ENCODE results near the gene HOXA3. TPM values are rescaled to one million over a fixed set of nuclear protein-coding genes. Genes with fewer than 3 reads are reported as not detected.

Gene HOXA3
- total RNA-seq, 2 donors from 2014 or later = not detected

- ATAC-seq (replicated peaks in 1 of 2) (no peak), DNase-seq (no peak)
- Mint-ChIP-seq H3K27ac (peak within 1 kb of the TSS; percentile 32), H3K4me3 (peak within 1 kb of the TSS; percentile 76 to 86), H3K9me3 (no peaks in the 10 kb centered on the region), H3K4me1 (ENCODE audit: low read depth) (peaks cover 59% of the 10 kb centered on the region), H3K36me3 (ENCODE audit: insufficient read depth in 2 of 2) (peaks cover 1 to 2% of the 10 kb centered on the region in 2 donors), H3K27me3 (ENCODE audit: low read depth) (peaks cover 88% of the 10 kb centered on the region)
Measured at GRCh38 chr7:27156508-27156898, 4.1 kb upstream of the HOXA3 start, which contains the start of gene HOXA7. TSS of gene HOXA7 (minus strand) at chr7:27156675. CDS start at chr7:27156545, 130 bp downstream.

- peak overlapping the region; percentile 29 for H3K27ac Mint-ChIP-seq
- H3K36me3 Mint-ChIP-seq (ENCODE audit: insufficient read depth in 2 of 2) = peaks cover 1 to 2% of the 10 kb centered on the region in 2 donors
- ATAC-seq (replicated peaks in 1 of 2) (no peak), DNase-seq (no peak)
- no peaks in the 10 kb centered on the region for H3K9me3 Mint-ChIP-seq
- peaks cover 94% of the 10 kb centered on the region for H3K27me3 Mint-ChIP-seq (ENCODE audit: low read depth)
- H3K4me1 Mint-ChIP-seq (ENCODE audit: low read depth) = peaks cover 61% of the 10 kb centered on the region
- H3K4me3 Mint-ChIP-seq = peak overlapping the region; percentile 76 to 86
Measured at GRCh38 chr7:27155816-27156507, 3.6 kb upstream of the HOXA3 start.

- ATAC-seq (replicated peaks in 1 of 2) = no peak
- Mint-ChIP-seq H3K36me3 (ENCODE audit: insufficient read depth in 2 of 2) (peaks cover 1 to 2% of the 10 kb centered on the region in 2 donors), H3K27ac (peak overlapping the region; percentile 67), H3K4me3 (peak overlapping the region; percentile 76 to 86), H3K9me3 (no peaks in the 10 kb centered on the region), H3K27me3 (ENCODE audit: low read depth) (peaks cover 94% of the 10 kb centered on the region), H3K4me1 (ENCODE audit: low read depth) (peaks cover 67% of the 10 kb centered on the region)
- DNase-seq = peak; percentile 52 to 64
Measured at GRCh38 chr7:27154901-27155815, 2.8 kb upstream of the HOXA3 start.

- H3K27ac Mint-ChIP-seq = peak overlapping the region; percentile 67
- H3K27me3 Mint-ChIP-seq (ENCODE audit: low read depth) = peaks cover 94% of the 10 kb centered on the region
- H3K4me1 Mint-ChIP-seq (ENCODE audit: low read depth) = peaks cover 61% of the 10 kb centered on the region
- ATAC-seq (replicated peaks in 1 of 2) (no peak), DNase-seq (no peak)
- no peaks in the 10 kb centered on the region for H3K9me3 Mint-ChIP-seq
- H3K36me3 Mint-ChIP-seq (ENCODE audit: insufficient read depth in 2 of 2) = peaks cover 1 to 2% of the 10 kb centered on the region in 2 donors
- peak overlapping the region; percentile 76 to 86 for H3K4me3 Mint-ChIP-seq
Measured at GRCh38 chr7:27154369-27154768, 2.0 kb upstream of the HOXA3 start.

GRCh38 chr7:27153526-27153925 lies 1.1 kb upstream of the HOXA3 start:
- Mint-ChIP-seq H3K4me3 (peak overlapping the region in 1 of 2 donors; percentile 41), H3K36me3 (ENCODE audit: insufficient read depth in 2 of 2) (peaks cover 1 to 2% of the 10 kb centered on the region in 2 donors), H3K27me3 (ENCODE audit: low read depth) (peaks cover 94% of the 10 kb centered on the region), H3K9me3 (no peaks in the 10 kb centered on the region), H3K4me1 (ENCODE audit: low read depth) (peaks cover 56% of the 10 kb centered on the region), H3K27ac (no peak overlapping the region)
- DNase-seq = no peak
- no peak for ATAC-seq (replicated peaks in 1 of 2)

GRCh38 chr7:27152816-27153442 lies 546 bp upstream of the HOXA3 start:
- H3K36me3 Mint-ChIP-seq (ENCODE audit: insufficient read depth in 2 of 2) = peaks cover 1 to 2% of the 10 kb centered on the region in 2 donors
- no peak for DNase-seq
- H3K9me3 Mint-ChIP-seq = no peaks in the 10 kb centered on the region
- peaks cover 94% of the 10 kb centered on the region for H3K27me3 Mint-ChIP-seq (ENCODE audit: low read depth)
- H3K4me1 Mint-ChIP-seq (ENCODE audit: low read depth) = peaks cover 56% of the 10 kb centered on the region
- no peak overlapping the region for H3K27ac Mint-ChIP-seq
- no peak for ATAC-seq (replicated peaks in 1 of 2)
- peak overlapping the region in 1 of 2 donors; percentile 85 for H3K4me3 Mint-ChIP-seq

- Mint-ChIP-seq H3K4me3 (peak overlapping the region; percentile 85 to 89), H3K4me1 (ENCODE audit: low read depth) (peaks cover 53% of the 10 kb centered on the region), H3K9me3 (no peaks in the 10 kb centered on the region), H3K27ac (no peak overlapping the region), H3K36me3 (ENCODE audit: insufficient read depth in 2 of 2) (peaks cover 1 to 2% of the 10 kb centered on the region in 2 donors), H3K27me3 (ENCODE audit: low read depth) (peaks cover 91% of the 10 kb centered on the region)
- no peak for ATAC-seq (replicated peaks in 1 of 2)
- DNase-seq = peak in 1 of 2 donors; percentile 25
Measured at GRCh38 chr7:27151341-27151930, 947 bp downstream of the HOXA3 start.

GRCh38 chr7:27150568-27151340 lies 1.6 kb downstream of the HOXA3 start:
- peak; percentile 83 to 87 for ATAC-seq (replicated peaks in 1 of 2)
- Mint-ChIP-seq H3K27ac (no peak overlapping the region), H3K4me1 (ENCODE audit: low read depth) (peaks cover 49% of the 10 kb centered on the region)

GRCh38 chr7:27149842-27150567 lies 2.4 kb downstream of the HOXA3 start:
- Mint-ChIP-seq H3K9me3 (no peaks in the 10 kb centered on the region), H3K36me3 (ENCODE audit: insufficient read depth in 2 of 2) (peaks cover 0 to 1% of the 10 kb centered on the region in 2 donors), H3K27ac (no peak overlapping the region), H3K27me3 (ENCODE audit: low read depth) (peaks cover 91% of the 10 kb centered on the region), H3K4me1 (ENCODE audit: low read depth) (peaks cover 41% of the 10 kb centered on the region), H3K4me3 (peak overlapping the region; percentile 85 to 89)
- ATAC-seq (replicated peaks in 1 of 2) = peak; percentile 18 to 30
- DNase-seq = no peak

More at GRCh38 chr7:27150568-27151340, 1.6 kb downstream of the HOXA3 start:
- Mint-ChIP-seq H3K36me3 (ENCODE audit: insufficient read depth in 2 of 2) (peaks cover 1 to 2% of the 10 kb centered on the region in 2 donors), H3K4me3 (peak overlapping the region; percentile 85 to 89), H3K27me3 (ENCODE audit: low read depth) (peaks cover 91% of the 10 kb centered on the region), H3K9me3 (no peaks in the 10 kb centered on the region)
- DNase-seq = peak; percentile 76 to 78

GRCh38 chr7:27148756-27149641 lies 3.4 kb downstream of the HOXA3 start:
- DNase-seq (no peak), ATAC-seq (replicated peaks in 1 of 2) (no peak)
- Mint-ChIP-seq H3K36me3 (ENCODE audit: insufficient read depth in 2 of 2) (no peaks in the 10 kb centered on the region), H3K4me3 (no peak overlapping the region), H3K27ac (no peak overlapping the region), H3K27me3 (ENCODE audit: low read depth) (peaks cover 82% of the 10 kb centered on the region), H3K4me1 (ENCODE audit: low read depth) (peaks cover 31% of the 10 kb centered on the region), H3K9me3 (no peaks in the 10 kb centered on the region)

All from activated T-cell treated with anti-CD3 and anti-CD28 coated beads, Interleukin-2, amount 50 U/mL, for 72 hours (primary cell).